HG03354 (cell line): Measurements from ENCODE around the gene ZFYVE27.

Experiments used
- ATAC-seq: cut with Tn5 transposase; IDR thresholded peaks from one replicate; pipeline ENCODE4 v1.9.1; 2021; ENCODE audit warnings: mild to moderate bottlenecking; ENCODE audit not compliant: unreplicated experiment, poor library complexity, severe bottlenecking

ZFYVE27 gene

GRCh38 chr10:97766996-97767924 lies 30.3 kb downstream of the ZFYVE27 start:
- no peak for ATAC-seq

GRCh38 chr10:97768322-97769315 lies 31.7 kb downstream of the ZFYVE27 start:
- no peak for ATAC-seq

GRCh38 chr10:97770255-97770654 lies 33.3 kb downstream of the ZFYVE27 start:
- no peak for ATAC-seq

- no peak for ATAC-seq
Measured at GRCh38 chr10:97771055-97771891, 34.3 kb downstream of the ZFYVE27 start.

- ATAC-seq: no peak
Measured at GRCh38 chr10:97771913-97772823, 35.2 kb downstream of the ZFYVE27 start, which contains the start of gene SFRP5. Gene SFRP5 (minus strand): TSS chr10:97771999. CDS start chr10:97771833, 166 bp downstream.

GRCh38 chr10:97773096-97773495 lies 36.2 kb downstream of the ZFYVE27 start:
- ATAC-seq: no peak

GRCh38 chr10:97774811-97775294 lies 37.9 kb downstream of the ZFYVE27 start:
- no peak for ATAC-seq

- no peak for ATAC-seq
Measured at GRCh38 chr10:97777143-97777542, 40.2 kb downstream of the ZFYVE27 start.

- ATAC-seq: no peak
Measured at GRCh38 chr10:97778452-97779302, 41.7 kb downstream of the ZFYVE27 start.

- no peak for ATAC-seq
Measured at GRCh38 chr10:97779492-97779891, 42.6 kb downstream of the ZFYVE27 start.

GRCh38 chr10:97779975-97780374 lies 43.0 kb downstream of the ZFYVE27 start:
- no peak for ATAC-seq

- no peak for ATAC-seq
Measured at GRCh38 chr10:97780841-97781617, 44.1 kb downstream of the ZFYVE27 start.

- no peak for ATAC-seq
Measured at GRCh38 chr10:97781618-97782331, 44.8 kb downstream of the ZFYVE27 start.

- ATAC-seq: no peak
Measured at GRCh38 chr10:97782455-97783228, 45.7 kb downstream of the ZFYVE27 start.

GRCh38 chr10:97784200-97784810 lies 47.4 kb downstream of the ZFYVE27 start:
- ATAC-seq: no peak
